Epithelial cell of esophagus (primary cell): ENCODE data around the gene LEFTY2.

Experiments used
- DNase-seq: peaks from one replicate; pipeline ENCODE4 v3.0.0; 2010; ENCODE audit warnings: low read depth
- H3K4me3 ChIP-seq: 2 replicates; pipeline ENCODE4 v1.5.1; 2011; ENCODE audit warnings: mild to moderate bottlenecking, low read length, control low read depth
- TF ChIP-seq, protein P1 (sequence below): IDR thresholded peaks from 2 replicates; pipeline ENCODE4 v1.5.1; 2011; ENCODE audit warnings: low read depth, mild to moderate bottlenecking, low read length, control low read depth, inconsistent platforms; ENCODE audit not compliant: insufficient read depth; ENCODE audit errors: missing control alignments

LEFTY2 gene

DNA sequence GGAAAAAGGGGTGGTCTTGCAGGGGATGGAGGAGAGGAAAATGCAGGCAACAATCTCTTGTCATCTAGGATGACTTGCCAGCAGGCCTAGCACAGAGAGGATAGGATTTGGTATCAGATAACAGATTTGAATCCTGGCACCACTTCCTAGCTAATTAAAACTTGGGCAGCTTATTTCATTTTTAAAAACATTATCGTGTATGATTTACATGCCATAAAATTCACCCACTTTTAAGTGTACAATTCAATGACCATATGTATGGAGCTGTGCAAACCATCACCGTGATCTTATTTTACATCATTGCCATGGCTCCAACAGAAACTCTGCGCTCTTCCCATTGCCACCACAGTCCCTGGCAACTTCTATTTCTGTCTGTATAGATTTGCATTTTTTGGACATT is 23.9 kb downstream of the LEFTY2 start:
- no peak overlapping the region for H3K4me3 ChIP-seq
- TF ChIP-seq, protein P1, sequence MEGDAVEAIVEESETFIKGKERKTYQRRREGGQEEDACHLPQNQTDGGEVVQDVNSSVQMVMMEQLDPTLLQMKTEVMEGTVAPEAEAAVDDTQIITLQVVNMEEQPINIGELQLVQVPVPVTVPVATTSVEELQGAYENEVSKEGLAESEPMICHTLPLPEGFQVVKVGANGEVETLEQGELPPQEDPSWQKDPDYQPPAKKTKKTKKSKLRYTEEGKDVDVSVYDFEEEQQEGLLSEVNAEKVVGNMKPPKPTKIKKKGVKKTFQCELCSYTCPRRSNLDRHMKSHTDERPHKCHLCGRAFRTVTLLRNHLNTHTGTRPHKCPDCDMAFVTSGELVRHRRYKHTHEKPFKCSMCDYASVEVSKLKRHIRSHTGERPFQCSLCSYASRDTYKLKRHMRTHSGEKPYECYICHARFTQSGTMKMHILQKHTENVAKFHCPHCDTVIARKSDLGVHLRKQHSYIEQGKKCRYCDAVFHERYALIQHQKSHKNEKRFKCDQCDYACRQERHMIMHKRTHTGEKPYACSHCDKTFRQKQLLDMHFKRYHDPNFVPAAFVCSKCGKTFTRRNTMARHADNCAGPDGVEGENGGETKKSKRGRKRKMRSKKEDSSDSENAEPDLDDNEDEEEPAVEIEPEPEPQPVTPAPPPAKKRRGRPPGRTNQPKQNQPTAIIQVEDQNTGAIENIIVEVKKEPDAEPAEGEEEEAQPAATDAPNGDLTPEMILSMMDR: no peak
- DNase-seq: no peak

DNA sequence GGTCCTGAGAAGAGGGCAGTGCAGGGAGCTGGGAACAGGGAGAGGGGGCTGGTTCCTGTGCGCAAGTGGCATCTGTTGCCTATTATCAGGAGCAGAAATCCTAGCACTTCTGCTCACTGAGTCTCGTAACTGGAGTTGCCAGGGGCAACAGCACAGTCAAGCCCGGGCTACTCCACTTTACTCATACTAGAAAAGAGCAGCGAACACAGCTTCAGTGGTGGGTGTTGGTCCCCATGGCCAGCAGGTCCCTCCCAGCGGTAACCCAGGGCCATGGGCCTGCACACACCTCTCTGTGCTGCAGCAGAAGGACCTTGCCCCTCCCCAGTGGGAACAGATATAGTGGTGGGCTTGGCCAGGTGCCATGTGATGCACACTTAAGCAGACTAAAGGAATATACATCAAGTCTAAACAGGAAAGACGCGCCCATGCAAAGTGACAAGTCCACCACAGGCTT is 25.5 kb downstream of the LEFTY2 start:
- H3K4me3 ChIP-seq: no peak overlapping the region
- DNase-seq: peak; percentile 73
- TF ChIP-seq, protein P1: no peak

DNA sequence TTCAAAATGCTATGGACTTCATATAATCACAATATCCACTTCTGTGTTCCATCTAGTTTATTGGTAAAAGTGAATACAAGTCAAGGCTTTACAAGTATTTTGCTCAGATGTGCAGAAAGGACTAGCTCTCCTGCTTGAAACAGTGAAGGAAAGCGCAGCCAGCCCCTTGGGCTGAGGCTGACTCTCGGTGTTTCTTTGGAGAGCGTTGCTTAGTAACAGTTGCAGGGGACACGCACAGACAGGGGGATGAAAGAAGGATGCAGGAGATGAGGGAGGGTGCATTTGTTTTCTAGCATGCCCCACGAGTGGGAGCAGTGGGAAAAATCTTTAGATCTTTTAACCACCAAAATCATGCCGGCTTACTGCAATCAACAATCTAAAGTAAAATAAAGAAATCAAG is 26.1 kb downstream of the LEFTY2 start:
- DNase-seq: no peak
- no peak overlapping the region for H3K4me3 ChIP-seq
- TF ChIP-seq, protein P1: no peak

DNA sequence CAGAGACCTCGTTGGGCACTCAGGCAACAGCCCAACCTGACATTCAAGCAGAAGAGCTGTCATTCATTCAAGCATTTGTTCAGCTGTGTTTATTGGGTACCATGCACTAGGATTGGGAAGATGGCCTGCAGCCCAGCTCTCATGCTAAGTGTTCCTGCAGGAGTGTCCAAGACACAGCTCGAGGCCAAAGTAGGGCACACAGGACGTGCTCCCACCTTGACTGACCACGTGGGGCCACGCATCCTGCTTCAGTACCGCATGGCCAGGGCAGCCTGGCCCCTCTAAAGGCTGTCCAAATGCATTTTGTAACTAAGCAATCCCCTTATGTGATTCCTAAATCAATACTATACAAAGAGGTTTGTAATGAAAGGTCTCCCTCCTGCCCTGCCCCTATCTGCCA is 26.6 kb downstream of the LEFTY2 start:
- TF ChIP-seq, protein P1: no peak
- H3K4me3 ChIP-seq: no peak overlapping the region
- no peak for DNase-seq

DNA sequence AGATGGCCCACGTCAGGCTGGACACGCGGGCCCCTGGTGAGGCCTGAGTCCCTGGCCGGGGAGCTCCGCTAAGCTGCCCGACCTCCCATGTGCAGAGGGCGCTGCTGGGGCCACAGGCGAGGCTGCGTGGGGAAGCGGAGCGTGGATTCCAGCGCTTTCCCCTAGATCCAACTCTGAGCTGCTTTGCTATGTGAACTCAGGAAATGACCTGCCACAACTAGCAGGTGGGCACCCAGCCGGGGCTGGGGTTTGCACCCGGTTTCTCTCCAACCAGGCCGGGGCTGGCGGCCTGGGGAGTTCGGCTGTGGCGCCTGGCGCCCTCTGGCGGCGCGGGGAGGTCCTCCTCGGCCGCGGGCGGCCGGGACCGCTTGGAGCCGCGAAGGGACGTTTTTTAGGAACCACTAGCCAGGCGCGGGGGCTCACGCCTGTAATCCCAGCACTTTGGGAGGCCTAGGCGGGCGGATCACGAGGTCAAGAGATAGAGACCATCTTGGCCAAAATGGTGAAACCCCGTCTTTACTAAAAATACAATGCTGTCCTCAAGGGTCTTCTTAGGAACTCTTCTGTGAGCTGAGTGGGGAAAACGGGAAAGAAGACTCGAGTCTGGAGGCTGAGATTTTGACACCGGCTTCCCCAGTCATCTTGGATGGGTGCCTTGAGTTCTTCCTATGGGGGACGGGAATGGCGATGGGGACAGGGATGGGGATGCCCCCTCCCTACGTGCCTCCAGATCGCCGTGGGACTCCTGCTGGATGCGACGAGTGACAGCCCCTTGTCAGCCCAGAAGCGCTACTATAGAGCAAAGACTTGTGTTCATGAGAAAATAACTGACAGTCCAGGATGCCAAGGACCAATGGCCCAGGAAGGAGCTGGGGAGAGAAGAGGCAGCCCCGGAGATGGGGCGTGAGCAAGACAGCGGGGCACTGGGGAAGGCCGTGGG is 29.6 kb downstream of the LEFTY2 start:
- peak; percentile 41 for DNase-seq
- no peak overlapping the region for H3K4me3 ChIP-seq
- TF ChIP-seq, protein P1: peak; percentile 48

DNA sequence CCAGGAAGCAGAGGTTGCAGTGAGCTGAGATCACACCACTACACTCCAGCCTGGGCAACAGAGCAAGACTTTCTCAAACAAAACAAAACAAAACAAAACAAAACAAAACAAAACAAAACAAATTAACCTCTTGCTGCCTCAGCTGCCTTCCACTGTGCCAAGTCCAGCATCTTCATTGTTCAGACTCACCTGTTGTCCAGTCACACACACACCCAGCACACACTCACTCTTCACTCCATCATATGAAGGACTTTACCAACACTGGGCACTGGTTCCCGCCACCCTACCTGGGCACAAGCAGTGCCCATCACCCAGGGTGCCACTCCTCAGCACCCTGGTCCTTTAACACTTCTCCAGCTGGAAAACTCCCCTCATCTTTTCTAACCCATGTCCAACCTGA is 31.5 kb downstream of the LEFTY2 start:
- TF ChIP-seq, protein P1: no peak
- no peak overlapping the region for H3K4me3 ChIP-seq
- no peak for DNase-seq
